ENCODE measurements around the gene CATSPER4. TPM values are rescaled to one million over a fixed set of nuclear protein-coding genes. Genes with fewer than 3 reads are reported as not detected.

The CATSPER4 gene
- total RNA-seq, 1 experiment from 2014 or later = 0.35 TPM

GRCh38 chr1:26164036-26164860 lies 26.2 kb upstream of the CATSPER4 start (continued):
- no peak for TF ChIP-seq ATF6 (CRISPR knock-in tag; IDR thresholded peaks at IDR 0.05)
- no peak for TF ChIP-seq ZNF219 (CRISPR knock-in tag; IDR thresholded peaks at IDR 0.05; ENCODE audit: borderline replicate concordance)
- TF ChIP-seq ZNF416 (CRISPR knock-in tag; IDR thresholded peaks at IDR 0.05) = no peak
- TF ChIP-seq HMGXB4 (CRISPR knock-in tag; IDR thresholded peaks at IDR 0.05) = peak; percentile 80
- peak; percentile 21; the same call in 1 of the 2 replicates for TF ChIP-seq MYBL2 (CRISPR knock-in tag; IDR thresholded peaks at IDR 0.05)
- TF ChIP-seq ZNF423 (CRISPR knock-in tag; IDR thresholded peaks at IDR 0.05) = peak; percentile 50; the same call in 1 of the 2 replicates
- TF ChIP-seq GRHL2 (CRISPR knock-in tag; IDR thresholded peaks at IDR 0.05; ENCODE audit: insufficient replicate concordance, severe bottlenecking) = no peak
- TF ChIP-seq E2F1 (CRISPR knock-in tag; IDR thresholded peaks at IDR 0.05) = no peak
- no peak for TF ChIP-seq HMGA2 (CRISPR knock-in tag; IDR thresholded peaks at IDR 0.05)
- no peak for TF ChIP-seq SOX15 (CRISPR knock-in tag; IDR thresholded peaks at IDR 0.05)
- no peak for TF ChIP-seq ZNF138 (CRISPR knock-in tag; conservative IDR thresholded peaks at IDR 0.05)
- TF ChIP-seq ZNF263 (CRISPR knock-in tag; IDR thresholded peaks at IDR 0.05; ENCODE audit: low read depth) = no peak
- peak; percentile 87 for TF ChIP-seq USF1 (CRISPR knock-in tag; IDR thresholded peaks at IDR 0.05)
- TF ChIP-seq TEAD1 (CRISPR knock-in tag; IDR thresholded peaks at IDR 0.05) = peak; percentile 59
- no peak for TF ChIP-seq PREB (CRISPR knock-in tag; IDR thresholded peaks at IDR 0.05; ENCODE audit: borderline replicate concordance)
- no peak; the same call in 1 of the 2 replicates for TF ChIP-seq ZBTB21 (CRISPR knock-in tag; IDR thresholded peaks at IDR 0.05; ENCODE audit: borderline replicate concordance)
- 0 out of 2 replicates have a peak, but pooled peaks have one; percentile 42 for TF ChIP-seq E2F5 (CRISPR knock-in tag; IDR thresholded peaks at IDR 0.05)
- TF ChIP-seq ZNF317 (CRISPR knock-in tag; IDR thresholded peaks at IDR 0.05; ENCODE audit: borderline replicate concordance, low read depth) = no peak
- no peak for TF ChIP-seq NR3C1 (CRISPR knock-in tag; conservative IDR thresholded peaks at IDR 0.05; ENCODE audit: low read depth)
- no peak for TF ChIP-seq EMX1 (CRISPR knock-in tag; IDR thresholded peaks at IDR 0.05)
- no peak for TF ChIP-seq NR1H2 (CRISPR knock-in tag; IDR thresholded peaks at IDR 0.05)
- TF ChIP-seq E2F4 (CRISPR knock-in tag; IDR thresholded peaks at IDR 0.05; ENCODE audit: borderline replicate concordance, low read depth) = no peak
